NB4 (cell line): ENCODE measurements around the gene GLB1L3.
"Not testable (repeated sequence)": the region's sequence is repeated elsewhere in the genome, so short reads cannot be mapped to it uniquely, and the experiment has no call there.

Experiments
- DNase-seq: peaks from one replicate; pipeline ENCODE4 v3.0.0; 2010; ENCODE audit warnings: low read depth
- H3K4me3 ChIP-seq: one replicate; pipeline ENCODE4 v1.5.1; 2011; ENCODE audit warnings: mild to moderate bottlenecking, low read depth, low read length, moderate library complexity
- CTCF ChIP-seq: IDR thresholded peaks from one replicate; pipeline ENCODE4 v1.5.1; 2012; ENCODE audit warnings: low read depth, low read length
- MAX ChIP-seq: IDR thresholded peaks from 2 replicates; pipeline ENCODE4 v1.6.1; 2011; ENCODE audit warnings: low read depth, low read length
- MYC ChIP-seq: IDR thresholded peaks from 2 replicates; pipeline ENCODE4 v1.6.1; 2011; ENCODE audit warnings: low read depth, low read length
- POLR2A ChIP-seq: IDR thresholded peaks from 2 replicates; pipeline ENCODE4 v1.6.1; 2011; ENCODE audit warnings: mild to moderate bottlenecking; ENCODE audit not compliant: insufficient read length; ENCODE audit errors: extremely low read depth

Gene GLB1L3

GRCh38 chr11:134277183-134278001 is 1.2 kb downstream of the GLB1L3 start:
- no peak for DNase-seq
- no peak for TF ChIP-seq MYC
- no peak for TF ChIP-seq CTCF
- TF ChIP-seq MAX: no peak
- no peak for TF ChIP-seq POLR2A
- H3K4me3 ChIP-seq: no peak overlapping the region

- H3K4me3 ChIP-seq: no peak overlapping the region
- no peak for DNase-seq
- TF ChIP-seq POLR2A: no peak
- no peak for TF ChIP-seq MAX
- no peak for TF ChIP-seq MYC
- TF ChIP-seq CTCF: no peak
Measured at GRCh38 chr11:134278356-134278755, 2.2 kb downstream of the GLB1L3 start.

- not testable (repeated sequence) for H3K4me3 ChIP-seq, DNase-seq
Measured at GRCh38 chr11:134281635-134282034, 5.5 kb downstream of the GLB1L3 start.

GRCh38 chr11:134282121-134283045 is 6.2 kb downstream of the GLB1L3 start:
- DNase-seq: no peak
- H3K4me3 ChIP-seq: no peak overlapping the region
- no peak for TF ChIP-seq CTCF
- no peak for TF ChIP-seq POLR2A
- TF ChIP-seq MAX: no peak
- no peak for TF ChIP-seq MYC

- no peak overlapping the region for H3K4me3 ChIP-seq
- TF ChIP-seq MAX: no peak
- TF ChIP-seq CTCF: no peak
- no peak for TF ChIP-seq POLR2A
- no peak for TF ChIP-seq MYC
- no peak for DNase-seq
Measured at GRCh38 chr11:134283461-134284230, 7.5 kb downstream of the GLB1L3 start.

- not testable (repeated sequence) for DNase-seq, H3K4me3 ChIP-seq
Measured at GRCh38 chr11:134284349-134284748, 8.2 kb downstream of the GLB1L3 start.
